ENCODE measurements around the gene ZDBF2. TPM values are rescaled to one million over a fixed set of nuclear protein-coding genes. Genes with fewer than 3 reads are reported as not detected.
"Not testable (repeated sequence)": the region's sequence is repeated elsewhere in the genome, so short reads cannot be mapped to it uniquely, and the experiment has no call there.

The ZDBF2 gene
- polyA plus RNA-seq (2.4 to 4.1 TPM (median 2.9 TPM) in 3 replicates), polyA minus RNA-seq (2.8 to 15.5 TPM (median 8.7 TPM) in 3 replicates)
- polyA plus RNA-seq (2011; ENCODE audit: low read depth): 2.1 TPM
- 1.0 and 2.4 TPM in 2 replicates for polyA plus RNA-seq (2011; cell fraction: cytosol; rRNA removed)
- polyA plus RNA-seq (2011; cell fraction: nucleus; rRNA removed): 4.8 and 9.1 TPM in 2 replicates
- polyA plus RNA-seq (2012; ENCODE audit: low replicate concordance): 1.5 and 1.7 TPM in 2 replicates
- 2.5 TPM for polyA minus RNA-seq (2011; cell fraction: cytosol; rRNA and poly(A)+ RNA removed)
- polyA minus RNA-seq (2011; cell fraction: nucleus; rRNA and poly(A)+ RNA removed): 7.4 and 14.8 TPM in 2 replicates

DNA sequence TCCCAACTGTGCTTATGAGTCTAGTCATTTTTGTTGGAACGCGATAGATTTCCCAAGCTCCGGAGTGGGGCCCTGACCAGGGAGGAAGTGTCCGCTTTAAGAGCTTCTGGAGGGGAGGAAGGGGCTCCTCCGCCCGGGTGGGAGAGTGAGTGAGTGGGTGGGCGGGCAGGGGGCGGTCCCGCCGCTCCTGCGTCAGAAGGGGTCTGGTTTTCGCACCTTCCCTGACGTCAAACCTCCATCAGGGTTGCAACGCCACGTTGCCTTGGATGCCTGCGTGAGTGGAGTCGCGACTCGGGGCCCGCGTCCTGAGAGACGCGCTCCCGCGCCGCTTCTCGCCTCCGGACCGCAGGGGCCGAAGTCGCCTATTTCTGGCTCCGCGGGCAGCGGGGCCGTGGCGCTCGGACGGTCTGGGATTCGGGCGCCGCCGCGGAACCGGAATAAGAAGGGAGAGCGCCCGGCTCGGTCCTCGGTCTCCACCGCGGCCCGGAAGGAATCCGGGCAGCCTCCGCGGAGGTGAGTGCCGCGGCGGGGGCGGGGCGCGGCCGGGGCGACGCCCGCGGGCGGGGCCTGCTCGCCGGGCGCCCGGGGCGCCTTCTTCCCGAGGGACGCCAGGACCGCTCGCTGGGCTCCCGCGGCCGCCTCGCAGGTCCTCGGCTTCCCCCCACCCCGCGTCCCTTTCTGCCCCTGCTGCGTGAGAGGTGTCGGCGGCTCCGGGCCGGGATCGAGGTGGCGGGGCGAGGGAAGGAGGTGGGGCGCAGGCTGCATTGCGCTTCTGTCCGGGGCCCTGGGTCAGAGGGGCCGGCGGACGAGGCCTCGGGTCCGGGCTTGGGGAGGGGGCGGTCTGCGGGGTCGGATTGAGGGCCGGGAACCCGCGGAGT is at the start of gene ZDBF2:
Gene ZDBF2 (plus strand): TSS at position 230 of the 878 bp plus-strand sequence. CDS start 7,187 bp downstream, outside the sequence.
- FAIRE-seq: no peak
- Histone ChIP-seq H4K20me1 (ENCODE audit: control insufficient read depth, extremely low read depth, insufficient read depth, low read length) (no peaks in the 10 kb centered on the region), H3K4me1 (ENCODE audit: control insufficient read depth, extremely low read depth, insufficient read depth, low read length) (peaks cover 7% of the 10 kb centered on the region), H3K27me3 (ENCODE audit: control insufficient read depth, extremely low read depth, insufficient read depth, low read length) (peaks cover 31% of the 10 kb centered on the region), H2AFZ (ENCODE audit: control insufficient read depth, low read length) (peak within 1 kb of the TSS; percentile 79), H3K9ac (ENCODE audit: control insufficient read depth, extremely low read depth, insufficient read depth, low read length) (peak within 1 kb of the TSS; percentile 74), H3K36me3 (ENCODE audit: control insufficient read depth in 2 of 2, extremely low read depth in 1 of 2, insufficient read depth in 2 of 2, low read length in 2 of 2) (no peaks in the 10 kb centered on the region), H3K79me2 (ENCODE audit: control insufficient read depth, insufficient read depth, low read length) (peaks cover 9% of the 10 kb centered on the region), H3K9me1 (ENCODE audit: control insufficient read depth, extremely low read depth, insufficient read depth, low read length) (no peaks in the 10 kb centered on the region), H3K4me2 (ENCODE audit: control insufficient read depth, extremely low read depth, insufficient read depth, low read depth, low read length) (peak within 1 kb of the TSS; percentile 76), H3K27ac (ENCODE audit: control insufficient read depth, insufficient read depth, low read length) (peak within 1 kb of the TSS; percentile 56), H3K9me3 (ENCODE audit: control insufficient read depth, low read depth, low read length) (no peaks in the 10 kb centered on the region), H3K4me3 (ENCODE audit: control insufficient read depth in 2 of 3, extremely low read depth in 1 of 3, insufficient read depth in 2 of 3, low read depth in 1 of 3, low read length in 3 of 3) (peak within 1 kb of the TSS; percentile 67 to 73 (median 72))
- TF ChIP-seq CTCF (optimal IDR thresholded peaks at IDR 0.05 in 1 of 3, IDR thresholded peaks at IDR 0.05 in 1 of 3, conservative IDR thresholded peaks at IDR 0.05 in 1 of 3; ENCODE audit: extremely low read depth in 1 of 3, insufficient read depth in 2 of 3, low read length in 3 of 3): no peak
- no peak for TF ChIP-seq EZH2 (IDR thresholded peaks at IDR 0.05; ENCODE audit: low read length)
- dilution Hi-C loops (cut with MboI; ENCODE audit: extremely low pct_ligation_motif_present, low sequenced_read_pairs): no loop called here
- no peak for DNase-seq (ENCODE audit: low read depth, low spot score)

- FAIRE-seq: no peak
- H4K20me1 ChIP-seq (ENCODE audit: control insufficient read depth, extremely low read depth, insufficient read depth, low read length): no peaks in the 10 kb centered on the region
- no peaks in the 10 kb centered on the region for H3K9me1 ChIP-seq (ENCODE audit: control insufficient read depth, extremely low read depth, insufficient read depth, low read length)
- H3K36me3 ChIP-seq (ENCODE audit: control insufficient read depth in 2 of 2, extremely low read depth in 1 of 2, insufficient read depth in 2 of 2, low read length in 2 of 2): no peaks in the 10 kb centered on the region
- no peak overlapping the region for H3K27ac ChIP-seq (ENCODE audit: control insufficient read depth, insufficient read depth, low read length)
- H3K27me3 ChIP-seq (ENCODE audit: control insufficient read depth, extremely low read depth, insufficient read depth, low read length): no peaks in the 10 kb centered on the region
- no peaks in the 10 kb centered on the region for H3K9me3 ChIP-seq (ENCODE audit: control insufficient read depth, low read depth, low read length)
- no peak overlapping the region for H2AFZ ChIP-seq (ENCODE audit: control insufficient read depth, low read length)
- no peak overlapping the region for H3K9ac ChIP-seq (ENCODE audit: control insufficient read depth, extremely low read depth, insufficient read depth, low read length)
- TF ChIP-seq EZH2 (IDR thresholded peaks at IDR 0.05; ENCODE audit: low read length): no peak
- no peak overlapping the region for H3K4me3 ChIP-seq (ENCODE audit: control insufficient read depth in 2 of 3, extremely low read depth in 1 of 3, insufficient read depth in 2 of 3, low read depth in 1 of 3, low read length in 3 of 3)
- H3K79me2 ChIP-seq (ENCODE audit: control insufficient read depth, insufficient read depth, low read length): no peaks in the 10 kb centered on the region
- DNase-seq (ENCODE audit: low read depth, low spot score): no peak
- H3K4me1 ChIP-seq (ENCODE audit: control insufficient read depth, extremely low read depth, insufficient read depth, low read length): peaks cover 9% of the 10 kb centered on the region
- no peak overlapping the region for H3K4me2 ChIP-seq (ENCODE audit: control insufficient read depth, extremely low read depth, insufficient read depth, low read depth, low read length)
- dilution Hi-C loops (cut with MboI; ENCODE audit: extremely low pct_ligation_motif_present, low sequenced_read_pairs): no loop called here
These were observed 48.8 kb upstream of the ZDBF2 start for GRCh38 chr2:206225435-206226232.

- H2AFZ ChIP-seq (ENCODE audit: control insufficient read depth, low read length); H3K27ac ChIP-seq (ENCODE audit: control insufficient read depth, insufficient read depth, low read length); H3K9me3 ChIP-seq (ENCODE audit: control insufficient read depth, low read depth, low read length); H3K36me3 ChIP-seq (ENCODE audit: control insufficient read depth in 2 of 2, extremely low read depth in 1 of 2, insufficient read depth in 2 of 2, low read length in 2 of 2); H3K4me3 ChIP-seq (ENCODE audit: control insufficient read depth in 2 of 3, extremely low read depth in 1 of 3, insufficient read depth in 2 of 3, low read depth in 1 of 3, low read length in 3 of 3); DNase-seq (ENCODE audit: low read depth, low spot score); H3K4me2 ChIP-seq (ENCODE audit: control insufficient read depth, extremely low read depth, insufficient read depth, low read depth, low read length); H3K79me2 ChIP-seq (ENCODE audit: control insufficient read depth, insufficient read depth, low read length); FAIRE-seq; H3K27me3 ChIP-seq (ENCODE audit: control insufficient read depth, extremely low read depth, insufficient read depth, low read length); H4K20me1 ChIP-seq (ENCODE audit: control insufficient read depth, extremely low read depth, insufficient read depth, low read length); H3K9ac ChIP-seq (ENCODE audit: control insufficient read depth, extremely low read depth, insufficient read depth, low read length); dilution Hi-C loops (cut with MboI; ENCODE audit: extremely low pct_ligation_motif_present, low sequenced_read_pairs); H3K9me1 ChIP-seq (ENCODE audit: control insufficient read depth, extremely low read depth, insufficient read depth, low read length): not testable (repeated sequence)
- H3K4me1 ChIP-seq (ENCODE audit: control insufficient read depth, extremely low read depth, insufficient read depth, low read length): peaks cover 11% of the 10 kb centered on the region
These were observed 45.8 kb upstream of the ZDBF2 start for GRCh38 chr2:206228636-206229035.

Data from keratinocyte (primary cell).